RWPE1 (cell line): Measurements from ENCODE around the gene NFIX.

ENCODE experiments used
- CTCF ChIA-PET: fragments of 350-600 bp; sonication (Branson Sonifier 250); formaldehyde crosslinking; extraction: SDS; loops from one replicate; lab custom pipeline; 2021; lab: Yijun Ruan, JAX
- POLR2A ChIA-PET: fragments of 400-600 bp; formaldehyde crosslinking; extraction: SDS; loops from one replicate; lab custom pipeline; 2020; ENCODE audit warnings: antibody characterized with exemption; ENCODE audit not compliant: low non-redundant PET; lab: Yijun Ruan, JAX
- DNase-seq: peaks from one replicate; pipeline ENCODE4 v3.0.0; 2012; ENCODE audit warnings: low spot score
- H3K27ac ChIP-seq: fragments of 450-650 bp; 2 replicates; pipeline ENCODE4 v1.5.1; 2017
- CTCF ChIP-seq: fragments of 450-650 bp; conservative IDR thresholded peaks from 2 replicates; pipeline ENCODE4 v1.5.1; 2017; ENCODE audit warnings: low read depth, mild to moderate bottlenecking

Gene NFIX

DNA sequence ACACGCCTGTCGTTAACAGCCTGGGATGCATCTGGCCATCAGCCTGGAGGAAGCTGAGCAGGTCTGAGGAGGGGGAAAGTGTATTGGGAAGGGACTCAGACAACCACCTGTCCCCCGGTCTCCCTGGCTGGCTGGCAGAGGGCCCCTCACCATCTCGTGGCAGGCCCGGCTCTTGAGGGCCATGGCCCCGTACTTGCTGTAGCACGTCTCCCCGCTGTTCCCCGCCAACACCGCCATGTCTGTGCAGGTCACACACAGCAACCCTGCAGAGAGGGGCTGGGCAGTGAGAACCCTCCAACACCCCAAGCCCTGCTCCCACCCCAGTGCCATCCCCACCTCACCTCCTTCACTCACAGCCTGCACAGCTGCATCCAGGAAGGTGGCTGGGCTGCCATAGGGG, 117.3 kb downstream of the NFIX start:
- ChIA-PET POLR2A (no interaction called here), CTCF (no interaction called here)
- H3K27ac ChIP-seq = peak overlapping the region; percentile 2; the same call in 1 of the 2 replicates
- no peak for DNase-seq
- no peak for TF ChIP-seq CTCF

GRCh38 chr19:13115936-13116281, 120.6 kb downstream of the NFIX start:
- ChIA-PET CTCF (interaction anchor here (0.7 to 0.8 kb wide), 2 partner anchors 11 to 14 kb away, joined by 3 to 9 read pairs; no protein-coding TSS in a partner anchor), POLR2A (no interaction called here)
- no peak for DNase-seq
- H3K27ac ChIP-seq = peak overlapping the region; percentile 87
- TF ChIP-seq CTCF = no peak

- peak; percentile 99 for DNase-seq
- POLR2A ChIA-PET = interaction anchor here (1.4 to 1.5 kb wide), 2 partner anchors 36 to 39 kb away, joined by 5 to 6 read pairs; no protein-coding TSS in a partner anchor
- CTCF ChIA-PET = interaction anchor here (0.7 to 0.8 kb wide), 3 partner anchors 15 to 58 kb away, joined by 3 to 9 read pairs (median 4); no protein-coding TSS in a partner anchor
- H3K27ac ChIP-seq = peak within 1 kb of the TSS; percentile 87
- no peak for TF ChIP-seq CTCF
Measured at GRCh38 chr19:13116282-13117175, 121.3 kb downstream of the NFIX start, which contains the start of gene TRMT1. TSS of gene TRMT1 (minus strand) at chr19:13116740. CDS start at chr19:13116399, 341 bp downstream.

DNA sequence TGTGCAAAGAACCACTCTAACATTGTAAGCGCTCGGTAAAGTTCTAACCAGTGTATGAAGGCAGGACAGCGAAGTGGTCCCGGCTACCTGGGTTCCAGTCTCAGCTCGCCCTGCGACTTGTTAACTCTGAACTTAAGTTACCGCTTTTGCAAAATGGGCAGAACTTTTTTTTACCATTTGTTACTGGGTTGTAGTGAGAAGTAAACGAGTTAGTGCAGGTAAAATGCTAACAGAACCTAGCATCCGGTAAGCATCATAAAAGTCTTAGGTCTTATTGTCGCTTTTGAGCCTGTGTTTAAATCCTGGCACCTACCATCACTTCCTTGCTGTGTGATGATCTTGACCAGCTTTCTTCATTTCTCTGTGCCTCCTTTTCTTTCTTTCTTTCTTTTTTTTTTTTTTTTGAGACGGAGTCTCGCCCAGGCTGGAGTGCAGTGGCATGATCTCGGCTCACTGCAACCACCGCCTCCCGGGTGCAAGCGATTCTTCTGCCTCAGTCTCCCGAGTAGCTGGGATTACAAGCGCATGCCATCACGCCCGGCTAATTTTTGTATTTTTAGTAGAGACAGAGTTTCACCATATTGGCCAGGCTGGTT, 122.0 kb downstream of the NFIX start:
- DNase-seq = no peak
- TF ChIP-seq CTCF = no peak
- POLR2A ChIA-PET = interaction anchor here (1.0 to 1.5 kb wide), 4 partner anchors 15 to 38 kb away, joined by 3 to 8 read pairs (median 6); partner anchors contain the start of genes IER2 and STX10
- H3K27ac ChIP-seq = peak overlapping the region; percentile 87
- CTCF ChIA-PET = interaction anchor here (0.6 to 1.2 kb wide), 4 partner anchors 11 to 35 kb away, joined by 3 to 5 read pairs (median 4); no protein-coding TSS in a partner anchor

DNA sequence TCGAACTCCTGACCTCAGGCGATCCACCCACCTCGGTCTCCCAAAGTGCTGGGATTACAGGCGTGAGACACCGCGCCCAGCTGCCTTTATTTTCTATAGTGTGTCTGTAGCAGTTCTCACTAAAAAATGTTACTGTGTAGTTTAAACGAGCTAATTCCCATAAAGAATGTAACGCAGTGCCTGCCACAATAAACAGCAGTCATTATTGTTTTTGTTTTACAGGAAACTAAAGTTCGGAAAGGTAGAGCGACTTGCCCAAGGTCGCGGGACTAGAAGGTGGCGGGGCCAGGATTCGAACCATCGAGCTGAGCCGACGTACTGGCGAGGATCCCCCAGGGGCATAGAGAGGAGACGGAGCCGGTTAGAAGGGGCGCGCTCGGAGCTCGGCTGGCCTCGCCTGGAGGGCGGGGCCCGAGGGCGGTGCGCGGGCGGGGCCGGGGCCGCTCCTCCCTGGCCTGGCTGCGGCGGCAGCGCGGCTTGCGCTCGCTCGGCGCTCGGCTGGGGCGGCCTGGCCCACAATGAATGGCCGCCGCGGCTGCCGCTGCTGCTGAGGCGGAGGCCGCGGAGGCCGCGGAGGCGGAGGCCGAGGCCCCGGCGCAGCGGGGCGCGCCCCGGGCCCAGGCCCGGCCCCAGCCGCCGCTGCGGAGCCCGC, 122.6 kb downstream of the NFIX start, which contains the start of gene NACC1:
TSS of gene NACC1 (plus strand) at position 493 of the 652 bp plus-strand sequence. CDS start 16,944 bp downstream, outside the sequence.
- peak; percentile 98 for DNase-seq
- no peak for TF ChIP-seq CTCF
- CTCF ChIA-PET = interaction anchor here (0.6 to 1.2 kb wide), 4 partner anchors 10 to 35 kb away, joined by 3 to 5 read pairs (median 4); no protein-coding TSS in a partner anchor
- H3K27ac ChIP-seq = peak within 1 kb of the TSS; percentile 87
- POLR2A ChIA-PET = interaction anchor here (1.0 to 1.5 kb wide), 4 partner anchors 14 to 37 kb away, joined by 3 to 8 read pairs (median 6); partner anchors contain the start of genes IER2 and STX10
